DOHH2 (cell line): Measurements from ENCODE around the gene MRPS34.

ENCODE experiments used
- H3F3A ChIP-seq: fragments of 200-600 bp; sonication (generic), shearing (Covaris generic); 2 replicates; pipeline ENCODE4 v1.6.0; 2016; ENCODE audit warnings: antibody characterized with exemption, mild to moderate bottlenecking; ENCODE audit not compliant: control insufficient read depth, insufficient read depth
- H3K27ac ChIP-seq: fragments of 200-600 bp; sonication (generic); 2 replicates; pipeline ENCODE4 v1.5.1; 2014; ENCODE audit warnings: low read depth, mild to moderate bottlenecking, low read length, moderate library complexity
- H3K27me3 ChIP-seq: fragments of 200-600 bp; sonication (generic); 2 replicates; pipeline ENCODE4 v1.6.1; 2014; ENCODE audit warnings: mild to moderate bottlenecking, low read length, mixed read lengths; ENCODE audit not compliant: control insufficient read depth
- H3K36me3 ChIP-seq: fragments of 200-600 bp; sonication (generic); 2 replicates; pipeline ENCODE4 v1.6.1; 2014; ENCODE audit warnings: mild to moderate bottlenecking, low read length, moderate library complexity, mixed read lengths; ENCODE audit not compliant: control insufficient read depth
- H3K4me1 ChIP-seq: fragments of 200-600 bp; sonication (generic); 2 replicates; pipeline ENCODE4 v1.6.1; 2014; ENCODE audit warnings: mild to moderate bottlenecking, low read length, mixed read lengths; ENCODE audit not compliant: control insufficient read depth
- H3K4me2 ChIP-seq: fragments of 200-600 bp; sonication (generic); 2 replicates; pipeline ENCODE4 v1.6.0; 2014; ENCODE audit warnings: mild to moderate bottlenecking, low read length, moderate library complexity
- H3K4me3 ChIP-seq: fragments of 200-600 bp; sonication (generic); 2 replicates; pipeline ENCODE4 v1.5.1; 2014; ENCODE audit warnings: mild to moderate bottlenecking, low read length, mixed read lengths
- H3K79me2 ChIP-seq: fragments of 200-600 bp; sonication (generic); 2 replicates; pipeline ENCODE4 v1.6.1; 2014; ENCODE audit warnings: mild to moderate bottlenecking, low read length, mixed read lengths; ENCODE audit not compliant: control insufficient read depth
- H3K9me2 ChIP-seq: fragments of 200-600 bp; sonication (generic); replicated peaks from 2 replicates; pipeline ENCODE4 v1.6.1; 2014; ENCODE audit warnings: mild to moderate bottlenecking, low read length, mixed read lengths; ENCODE audit not compliant: control insufficient read depth
- H3K9me3 ChIP-seq: fragments of 200-600 bp; sonication (generic); 2 replicates; pipeline ENCODE4 v1.6.1; 2014; ENCODE audit warnings: antibody characterized with exemption, low read length, mixed read lengths; ENCODE audit not compliant: control insufficient read depth, insufficient read depth
- H4K20me1 ChIP-seq: fragments of 200-600 bp; sonication (generic); 2 replicates; pipeline ENCODE4 v1.6.0; 2014; ENCODE audit warnings: low read depth, mild to moderate bottlenecking, antibody characterized with exemption, low read length, moderate library complexity; ENCODE audit not compliant: control insufficient read depth, insufficient read depth
- CTCF ChIP-seq: fragments of 200-600 bp; sonication (generic); IDR thresholded peaks from one replicate; pipeline ENCODE4 v1.5.1; 2014; ENCODE audit warnings: antibody characterized with exemption, mild to moderate bottlenecking, low read depth, low read length; ENCODE audit not compliant: poor library complexity, severe bottlenecking
- EZH2phosphoT487 ChIP-seq: fragments of 200-600 bp; sonication (generic); IDR thresholded peaks from 2 replicates; pipeline ENCODE4 v1.6.1; 2017; ENCODE audit warnings: borderline replicate concordance, mild to moderate bottlenecking, antibody characterized with exemption, low read length, moderate library complexity, mixed read lengths

MRPS34 gene

DNA sequence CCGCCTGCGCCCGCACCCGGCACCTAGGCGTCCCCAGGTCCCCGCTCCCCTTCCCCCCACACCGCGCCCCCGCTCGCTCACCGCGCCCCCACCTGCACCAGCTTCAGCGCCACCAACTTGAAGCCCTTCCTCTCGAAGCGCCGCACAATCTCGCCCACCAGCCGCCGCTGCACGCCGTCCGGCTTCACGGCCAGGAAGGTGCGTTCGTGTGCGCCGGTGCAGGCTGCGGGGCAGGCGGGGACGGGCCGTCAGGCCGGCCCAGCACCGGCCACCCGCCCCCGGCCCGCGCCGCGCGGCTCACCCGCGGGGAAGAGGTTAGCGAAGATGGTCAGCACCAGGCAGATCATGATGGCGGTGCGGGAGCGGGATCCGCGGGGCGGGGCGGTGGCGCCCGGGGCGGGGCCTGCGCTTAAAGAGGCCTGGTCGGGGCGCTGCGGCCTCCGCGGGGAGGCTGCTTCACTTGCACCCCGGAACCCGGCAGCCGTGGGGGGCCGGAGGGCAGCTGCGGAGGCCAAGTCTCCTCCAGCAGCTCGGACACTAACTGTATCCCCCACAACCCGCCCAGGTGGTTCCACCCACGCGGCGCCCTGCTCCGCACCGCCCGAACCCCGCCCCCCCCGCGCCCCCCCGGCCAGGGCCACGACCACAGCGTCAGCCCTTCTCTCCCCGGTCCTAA is 1.6 kb downstream of the MRPS34 start, which contains the start of gene NME3:
Gene NME3, minus strand, starts transcription at position 356 of the 676 bp plus-strand sequence. Its CDS starts 9 bp downstream, at position 347.
- Histone ChIP-seq H3K4me2 (peak within 1 kb of the TSS; percentile 96), H3K4me3 (peak within 1 kb of the TSS; percentile 99), H3K4me1 (peaks cover 23% of the 10 kb centered on the region), H4K20me1 (no peaks in the 10 kb centered on the region), H3K27ac (peak within 1 kb of the TSS; percentile 83), H3K9me2 (no peaks in the 10 kb centered on the region), H3F3A (peaks cover 18% of the 10 kb centered on the region), H3K36me3 (peaks cover 77% of the 10 kb centered on the region), H3K79me2 (peaks cover 53% of the 10 kb centered on the region), H3K27me3 (no peaks in the 10 kb centered on the region), H3K9me3 (no peaks in the 10 kb centered on the region)
- TF ChIP-seq CTCF (no peak), EZH2phosphoT487 (no peak)

DNA sequence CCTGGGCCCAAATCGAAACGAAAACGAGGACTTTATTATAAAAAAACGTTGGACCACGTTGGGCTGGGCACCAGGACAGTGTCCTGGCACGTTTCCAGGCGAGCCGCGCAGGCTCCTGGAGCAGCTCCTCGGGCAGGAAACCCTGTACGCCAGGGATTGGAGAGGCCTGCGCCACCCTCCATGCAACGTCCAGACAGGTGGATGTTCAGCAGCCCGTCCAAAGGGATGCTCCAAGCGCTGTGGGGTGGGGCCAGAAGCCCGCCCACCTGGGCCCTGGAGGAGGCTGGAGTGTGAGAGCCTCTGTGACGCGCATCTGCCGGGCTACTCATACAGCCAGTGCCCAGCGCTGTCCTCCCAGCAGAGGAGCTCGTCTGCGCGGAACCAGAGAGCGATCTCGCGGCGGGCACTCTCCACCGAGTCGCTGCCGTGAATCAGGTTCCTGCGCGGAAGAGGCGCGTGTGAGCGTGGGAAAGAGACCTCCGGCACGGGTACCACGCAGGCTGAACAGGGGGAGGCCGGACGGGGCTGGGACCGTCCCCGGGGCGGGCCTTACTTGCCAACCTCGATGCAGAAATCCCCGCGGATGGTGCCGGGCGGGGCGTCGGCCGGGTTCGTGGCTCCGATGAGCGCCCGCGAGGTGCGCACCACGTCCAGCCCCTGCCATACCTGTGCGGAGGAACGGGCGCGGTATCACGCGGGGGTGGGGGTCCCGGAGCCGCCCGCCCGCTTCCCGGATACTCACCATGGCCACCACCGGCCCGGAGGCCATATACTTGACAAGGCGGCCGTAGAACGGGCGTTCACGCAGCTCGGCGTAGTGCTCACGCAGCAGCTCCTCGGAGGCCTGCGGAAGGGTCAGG is 2.4 kb downstream of the MRPS34 start:
- Histone ChIP-seq H3K4me2 (peak overlapping the region; percentile 96), H3K27ac (peak overlapping the region; percentile 83), H3F3A (peaks cover 18% of the 10 kb centered on the region), H3K27me3 (no peaks in the 10 kb centered on the region), H4K20me1 (no peaks in the 10 kb centered on the region), H3K4me1 (peaks cover 23% of the 10 kb centered on the region), H3K36me3 (peaks cover 79% of the 10 kb centered on the region), H3K79me2 (peaks cover 52% of the 10 kb centered on the region), H3K9me2 (no peaks in the 10 kb centered on the region), H3K4me3 (peak overlapping the region; percentile 99), H3K9me3 (no peaks in the 10 kb centered on the region)
- no peak for TF ChIP-seq CTCF
- no peak for TF ChIP-seq EZH2phosphoT487

GRCh38 chr16:1769402-1770300 is 3.3 kb downstream of the MRPS34 start:
- Histone ChIP-seq H3K36me3 (peaks cover 79% of the 10 kb centered on the region), H3K27me3 (no peaks in the 10 kb centered on the region), H3K4me2 (peak overlapping the region; percentile 96), H3K79me2 (peaks cover 43% of the 10 kb centered on the region), H3F3A (peaks cover 18% of the 10 kb centered on the region), H3K27ac (peak overlapping the region; percentile 83; the same call in 1 of the 2 replicates), H3K9me3 (no peaks in the 10 kb centered on the region), H3K4me1 (peaks cover 19% of the 10 kb centered on the region), H4K20me1 (no peaks in the 10 kb centered on the region), H3K4me3 (peak overlapping the region; percentile 99), H3K9me2 (no peaks in the 10 kb centered on the region)
- TF ChIP-seq EZH2phosphoT487: no peak
- no peak for TF ChIP-seq CTCF
